Bronchial epithelial cell (primary cell): ENCODE results near the gene CTNNA2. TPM values are rescaled to one million over a fixed set of nuclear protein-coding genes. Genes with fewer than 3 reads are reported as not detected.

Experiments
- DNase-seq: peaks from one replicate; pipeline ENCODE4 v3.0.0-alpha.2; 2010; ENCODE audit warnings: low read depth
- FAIRE-seq: peaks from 2 replicates; lab custom pipeline; 2011; peaks lifted over from hg19 to GRCh38; lab: Jason Lieb, UNC
- H3K27me3 ChIP-seq: 2 replicates; pipeline ENCODE4 v1.5.1; 2011; ENCODE audit warnings: low read length; ENCODE audit not compliant: control insufficient read depth, insufficient read depth
- H3K36me3 ChIP-seq: 2 replicates; pipeline ENCODE4 v1.5.1; 2011; ENCODE audit warnings: low read length; ENCODE audit not compliant: control insufficient read depth, insufficient read depth
- H3K4me3 ChIP-seq: 2 replicates; pipeline ENCODE4 v1.5.1; 2011; ENCODE audit warnings: mild to moderate bottlenecking, low read depth, low read length, control low read depth
- total RNA-seq: library from RNA; depleted of rRNA; stranded (reverse); fragments of >200 nt; gene quantifications from 2 replicates; pipeline ENCODE4 v1.2.1, GENCODE V29; 2014
- TF ChIP-seq, protein P1 (sequence below): IDR thresholded peaks from 2 replicates; pipeline ENCODE4 v1.5.1; 2011; ENCODE audit warnings: mild to moderate bottlenecking, moderate library complexity, low read length, control low read depth, inconsistent platforms; ENCODE audit not compliant: insufficient read depth, severe bottlenecking

CTNNA2 gene
- total RNA-seq, 1 donor from 2014 or later: not detected

DNA sequence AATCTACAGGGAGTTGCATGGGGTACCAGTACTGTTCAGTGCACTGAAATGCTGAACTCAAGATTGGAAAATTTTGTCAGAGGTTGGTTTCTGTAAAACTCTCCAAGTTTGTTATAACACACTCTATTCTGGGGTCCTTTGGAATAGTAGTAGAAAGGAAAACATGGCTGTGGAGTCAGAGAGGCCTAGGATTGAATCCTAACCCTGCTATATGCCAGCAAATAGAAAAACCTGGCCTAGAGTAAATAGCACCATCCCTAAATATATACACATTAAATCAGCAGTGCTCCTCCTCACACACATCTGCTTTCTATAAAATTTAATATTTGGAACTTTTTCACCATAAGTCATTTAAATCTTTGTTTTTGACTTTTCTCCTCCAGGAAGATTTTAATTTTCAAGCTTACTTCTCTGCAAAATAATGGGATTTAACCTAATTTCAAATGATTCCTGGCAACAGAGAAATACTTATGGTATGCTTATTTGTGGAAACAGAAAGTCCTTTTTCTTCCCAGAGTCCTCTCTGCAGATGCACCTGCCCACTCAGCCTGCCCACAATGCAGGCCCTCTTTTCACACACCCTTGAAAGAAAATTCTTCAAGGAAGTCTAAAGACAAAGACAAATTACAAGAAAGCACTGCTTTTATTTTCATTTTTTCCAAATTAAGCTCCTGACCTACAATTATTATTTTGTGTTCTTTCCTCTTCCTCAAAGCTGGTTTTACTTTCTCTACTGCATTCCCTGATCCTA lies 989.2 kb downstream of the CTNNA2 start:
- DNase-seq (no peak), FAIRE-seq (no peak)
- no peaks in the 10 kb centered on the region for H3K36me3 ChIP-seq
- no peaks in the 10 kb centered on the region for H3K27me3 ChIP-seq
- TF ChIP-seq, protein P1, sequence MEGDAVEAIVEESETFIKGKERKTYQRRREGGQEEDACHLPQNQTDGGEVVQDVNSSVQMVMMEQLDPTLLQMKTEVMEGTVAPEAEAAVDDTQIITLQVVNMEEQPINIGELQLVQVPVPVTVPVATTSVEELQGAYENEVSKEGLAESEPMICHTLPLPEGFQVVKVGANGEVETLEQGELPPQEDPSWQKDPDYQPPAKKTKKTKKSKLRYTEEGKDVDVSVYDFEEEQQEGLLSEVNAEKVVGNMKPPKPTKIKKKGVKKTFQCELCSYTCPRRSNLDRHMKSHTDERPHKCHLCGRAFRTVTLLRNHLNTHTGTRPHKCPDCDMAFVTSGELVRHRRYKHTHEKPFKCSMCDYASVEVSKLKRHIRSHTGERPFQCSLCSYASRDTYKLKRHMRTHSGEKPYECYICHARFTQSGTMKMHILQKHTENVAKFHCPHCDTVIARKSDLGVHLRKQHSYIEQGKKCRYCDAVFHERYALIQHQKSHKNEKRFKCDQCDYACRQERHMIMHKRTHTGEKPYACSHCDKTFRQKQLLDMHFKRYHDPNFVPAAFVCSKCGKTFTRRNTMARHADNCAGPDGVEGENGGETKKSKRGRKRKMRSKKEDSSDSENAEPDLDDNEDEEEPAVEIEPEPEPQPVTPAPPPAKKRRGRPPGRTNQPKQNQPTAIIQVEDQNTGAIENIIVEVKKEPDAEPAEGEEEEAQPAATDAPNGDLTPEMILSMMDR: no peak
- no peak overlapping the region for H3K4me3 ChIP-seq

DNA sequence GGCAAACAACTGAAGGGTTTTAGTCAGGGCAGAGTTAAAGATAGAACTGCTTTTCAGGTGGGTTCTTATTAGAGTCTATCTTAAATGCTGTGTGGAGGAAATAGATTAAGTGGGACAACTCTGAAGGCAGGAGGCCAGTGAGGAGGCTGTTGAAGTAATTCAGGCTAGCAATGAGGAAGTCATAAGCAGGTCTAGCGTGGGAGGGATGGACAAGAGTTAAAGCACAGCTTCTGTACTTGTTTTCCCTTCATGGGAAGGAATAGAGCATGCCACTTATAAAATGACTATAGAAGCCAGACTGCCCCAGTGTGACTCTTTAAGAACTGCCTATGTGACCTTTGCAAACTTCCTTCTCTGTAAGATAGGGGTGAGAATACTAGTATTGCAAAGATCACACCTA lies 993.7 kb downstream of the CTNNA2 start:
- H3K27me3 ChIP-seq: no peaks in the 10 kb centered on the region
- TF ChIP-seq, protein P1: no peak
- H3K4me3 ChIP-seq: no peak overlapping the region
- no peaks in the 10 kb centered on the region for H3K36me3 ChIP-seq
- FAIRE-seq (no peak), DNase-seq (no peak)

DNA sequence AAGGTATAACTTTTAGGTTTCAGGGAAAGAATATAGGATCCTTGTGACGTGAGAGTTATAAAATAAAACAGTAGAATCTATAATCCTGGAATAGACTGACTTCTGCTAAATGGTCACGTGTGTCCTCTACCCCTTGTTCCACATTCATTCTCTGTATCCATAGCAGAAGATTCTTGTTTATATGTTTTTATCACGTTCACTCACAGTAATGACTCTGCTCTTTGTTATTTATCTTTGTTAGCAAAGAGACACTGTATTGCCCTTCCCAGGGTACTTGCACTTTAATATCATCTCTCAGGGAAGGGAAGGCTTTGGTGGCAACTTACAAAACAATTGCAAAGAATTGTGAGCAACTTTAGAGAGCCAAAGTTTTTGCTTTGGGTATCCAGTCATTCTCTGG lies 997.9 kb downstream of the CTNNA2 start:
- no peak for FAIRE-seq
- Histone ChIP-seq H3K36me3 (no peaks in the 10 kb centered on the region), H3K4me3 (no peak overlapping the region)

DNA sequence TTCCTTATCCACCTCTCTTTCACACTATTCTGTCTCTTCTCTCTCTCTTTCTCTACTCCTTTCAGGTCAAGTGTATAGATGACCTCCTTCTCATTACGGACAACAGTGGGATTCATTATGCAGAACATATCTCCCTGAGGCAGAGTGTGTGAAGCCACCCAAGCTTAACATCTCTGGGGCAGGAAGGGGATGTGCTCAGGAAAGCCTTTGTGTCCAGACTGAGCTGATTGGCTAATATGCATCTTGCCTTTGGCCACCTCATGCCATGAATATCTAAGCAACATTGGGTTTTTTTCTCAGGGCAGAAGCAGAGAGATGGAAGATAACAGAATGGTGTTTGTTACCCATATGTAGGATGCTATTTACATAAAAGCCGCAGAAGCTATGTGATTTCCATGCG lies 1003.1 kb downstream of the CTNNA2 start:
- Histone ChIP-seq H3K36me3 (no peaks in the 10 kb centered on the region), H3K4me3 (no peak overlapping the region), H3K27me3 (no peaks in the 10 kb centered on the region)
- DNase-seq: no peak
- TF ChIP-seq, protein P1: no peak
- no peak for FAIRE-seq

More for the DNA sequence above, 997.9 kb downstream of the CTNNA2 start:
- no peak for DNase-seq
- TF ChIP-seq, protein P1: no peak
- H3K27me3 ChIP-seq: no peaks in the 10 kb centered on the region

DNA sequence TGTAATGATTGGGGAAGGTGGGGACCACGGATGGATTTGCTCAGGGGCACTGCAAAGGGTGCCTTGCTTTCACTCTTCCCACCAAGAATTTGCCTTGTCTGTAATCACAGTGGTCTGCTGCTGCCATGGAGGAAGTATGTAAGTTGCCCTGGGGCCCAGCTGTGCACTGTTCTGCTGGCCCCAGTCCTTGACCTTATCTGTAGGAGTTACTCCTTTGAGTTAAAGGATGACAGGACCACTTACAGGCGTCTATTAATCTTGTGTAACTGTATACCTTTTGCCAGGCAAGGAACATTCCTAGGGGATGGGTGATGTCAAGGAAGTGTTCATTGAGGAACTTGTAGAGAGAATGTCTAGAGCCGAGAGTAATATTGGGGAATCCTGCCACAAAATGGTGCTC lies 1004.5 kb downstream of the CTNNA2 start:
- DNase-seq: no peak
- TF ChIP-seq, protein P1: no peak
- no peak for FAIRE-seq

More for the DNA sequence above, 1004.5 kb downstream of the CTNNA2 start:
- no peaks in the 10 kb centered on the region for H3K36me3 ChIP-seq
- no peaks in the 10 kb centered on the region for H3K27me3 ChIP-seq
- no peak overlapping the region for H3K4me3 ChIP-seq
